ENCODE results near the gene SCNM1. TPM values are rescaled to one million over a fixed set of nuclear protein-coding genes. Genes with fewer than 3 reads are reported as not detected.

Gene SCNM1
- total and polyA plus RNA-seq, 9 of the 15 experiments (the other 6 are each of a cell fraction or from before 2014, with no cell fraction given), result 17.2 to 204 (median 63.0) TPM

GRCh38 chr1:151165281-151165737 lies 635 bp upstream of the SCNM1 start (continued):
- TF ChIP-seq ARID4B (CRISPR knock-in tag; IDR thresholded peaks at IDR 0.05) (no peak), THRAP3 (IDR thresholded peaks at IDR 0.05; ENCODE audit: borderline replicate concordance) (peak; percentile 66; the same call in 1 of the 2 replicates), NFATC3 (IDR thresholded peaks at IDR 0.05) (no peak), RCOR1 (IDR thresholded peaks at IDR 0.05; ENCODE audit: borderline replicate concordance in 1 of 2, low read depth in 2 of 2, low read length in 2 of 2) (no peak), EGR1 (conservative IDR thresholded peaks at IDR 0.05) (no peak), YBX1 (IDR thresholded peaks at IDR 0.05) (no peak), ZNF282 (CRISPR knock-in tag; IDR thresholded peaks at IDR 0.05) (no peak), DEAF1 (CRISPR knock-in tag; IDR thresholded peaks at IDR 0.05) (no peak), SMARCA4 (IDR thresholded peaks at IDR 0.05) (0 out of 2 replicates have a peak, but pooled peaks have one; percentile 15), SNRNP70 (optimal IDR thresholded peaks at IDR 0.05; ENCODE audit: low read depth, low read length) (no peak), ZBTB34 (CRISPR knock-in tag; IDR thresholded peaks at IDR 0.05) (no peak), ZNF592 (IDR thresholded peaks at IDR 0.05) (no peak; the same call in 1 of the 2 replicates), HDGF (IDR thresholded peaks at IDR 0.05) (peak; percentile 76; the same call in 1 of the 2 replicates), SAP30 (IDR thresholded peaks at IDR 0.05; ENCODE audit: borderline replicate concordance, insufficient read depth, low read depth, low read length, poor library complexity, severe bottlenecking) (peak; percentile 9), KDM2B (CRISPR knock-in tag; IDR thresholded peaks at IDR 0.05) (no peak), SRF (CRISPR knock-in tag; IDR thresholded peaks at IDR 0.05) (no peak), ZNF324 (CRISPR knock-in tag; IDR thresholded peaks at IDR 0.05) (no peak), NR1H2 (CRISPR knock-in tag; IDR thresholded peaks at IDR 0.05) (no peak), POLR2A (conservative IDR thresholded peaks at IDR 0.05) (no peak)
